ENCODE measurements around the gene LSM14B.

The LSM14B gene

DNA sequence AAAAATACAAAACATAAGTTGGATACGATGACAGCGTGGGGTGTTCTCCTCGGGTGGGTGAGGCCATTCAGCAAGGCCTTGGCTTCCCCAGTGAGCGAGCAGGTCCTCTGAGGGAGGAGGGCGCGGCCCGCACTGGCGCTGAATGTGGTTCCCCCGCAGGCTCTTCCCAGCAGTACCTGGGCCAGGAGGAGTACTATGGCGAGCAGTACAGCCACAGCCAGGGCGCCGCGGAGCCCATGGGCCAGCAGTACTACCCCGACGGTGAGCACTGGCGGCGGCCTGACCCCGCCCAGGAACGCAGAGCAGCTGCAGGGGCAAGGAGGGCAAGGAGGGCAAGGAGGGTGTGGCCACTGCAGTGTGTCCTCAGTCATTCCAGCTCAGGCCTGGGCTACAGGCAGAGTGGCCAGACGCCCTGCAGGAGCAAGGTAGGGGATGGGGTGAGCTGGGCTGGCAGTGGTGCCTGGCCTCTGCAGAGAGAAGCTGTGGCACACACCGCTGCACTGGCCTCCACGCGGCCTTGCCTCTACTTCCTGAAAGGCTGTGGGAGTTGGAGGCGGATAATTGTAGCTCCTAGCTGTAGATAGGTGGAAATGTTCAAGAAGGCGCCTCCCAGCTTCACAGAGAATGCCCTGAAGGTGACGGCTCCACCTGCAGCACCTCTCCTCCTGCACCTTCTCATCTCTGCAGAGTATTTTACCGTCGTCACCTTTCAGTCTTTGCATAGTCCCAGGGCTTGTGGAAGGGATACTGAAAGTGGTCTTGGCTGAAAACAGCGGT, 41.9 kb downstream of the LSM14B start:
- DNase-seq (ENCODE audit: low read depth): no peak

DNA sequence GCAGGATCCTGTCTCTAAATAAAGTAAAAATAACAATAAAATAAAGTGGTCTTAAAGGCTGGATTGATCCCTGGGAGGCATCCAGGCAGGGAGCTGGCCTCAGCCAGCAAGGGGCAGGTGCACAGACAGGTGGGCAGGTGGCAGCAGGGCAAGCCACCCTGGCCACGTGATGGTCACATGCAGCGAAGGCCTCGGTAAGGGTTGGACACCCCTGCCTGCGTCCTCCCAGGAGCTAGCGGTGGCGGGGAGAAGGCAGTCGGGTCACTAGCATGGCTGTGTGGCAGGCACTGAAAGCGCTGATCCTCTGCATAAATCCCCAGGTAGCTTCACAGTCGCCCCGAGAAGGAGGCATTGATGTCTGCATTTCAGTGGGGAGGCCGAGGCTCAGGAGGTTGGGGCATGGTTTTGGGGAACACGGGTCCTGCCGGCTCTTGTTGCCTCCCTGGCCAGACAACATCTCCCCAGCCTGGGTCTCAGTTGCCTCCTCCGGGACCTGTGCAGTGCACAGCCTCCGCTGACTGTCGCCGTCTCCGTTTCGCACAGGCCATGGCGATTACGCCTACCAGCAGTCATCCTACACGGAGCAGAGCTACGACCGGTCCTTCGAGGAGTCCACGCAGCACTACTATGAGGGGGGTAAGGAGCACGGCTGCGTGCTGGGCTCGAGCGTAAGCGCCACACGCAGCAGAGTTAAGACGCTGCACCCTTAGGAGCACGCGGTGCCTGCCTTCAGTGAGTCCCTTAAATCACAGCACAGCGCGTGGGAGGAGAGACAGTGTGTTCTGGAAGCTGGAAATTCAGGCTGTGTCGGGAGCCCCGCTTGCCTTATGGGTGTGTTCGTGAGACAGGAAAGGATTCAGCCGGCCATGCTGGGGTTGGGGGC, 42.8 kb downstream of the LSM14B start:
- DNase-seq (ENCODE audit: low read depth): no peak

DNA sequence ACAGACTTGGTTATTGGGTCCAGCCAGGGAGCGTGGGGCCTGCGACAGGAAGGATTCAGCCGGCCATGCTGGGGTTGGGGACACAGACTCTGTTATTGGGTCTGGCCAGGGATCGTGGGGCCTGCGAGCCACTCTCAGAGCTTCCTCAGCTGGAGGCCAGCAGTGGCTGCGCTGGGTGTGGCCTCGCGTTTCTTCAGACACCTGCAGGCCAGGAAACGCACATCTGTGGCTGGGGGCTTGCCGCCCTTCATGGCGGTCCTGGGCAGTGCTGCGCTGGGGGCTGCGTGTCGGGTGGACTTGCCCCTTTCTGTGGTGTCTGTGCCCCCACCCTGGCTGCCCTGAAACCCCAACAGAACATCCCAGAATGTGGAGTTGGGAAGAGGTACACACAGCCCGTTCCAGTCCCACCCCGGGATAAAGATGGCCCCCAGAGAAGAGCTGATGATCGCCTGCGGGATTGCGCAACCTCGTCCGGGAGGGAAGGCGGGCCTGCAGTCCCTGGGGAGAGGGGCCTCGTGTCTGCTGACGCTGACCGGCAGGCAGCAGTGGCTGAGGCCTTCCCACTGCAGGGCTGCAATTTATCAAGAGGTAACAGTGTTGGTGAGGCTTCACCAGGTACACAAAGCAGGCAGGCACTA, 43.6 kb downstream of the LSM14B start:
- DNase-seq (ENCODE audit: low read depth): no peak

DNA sequence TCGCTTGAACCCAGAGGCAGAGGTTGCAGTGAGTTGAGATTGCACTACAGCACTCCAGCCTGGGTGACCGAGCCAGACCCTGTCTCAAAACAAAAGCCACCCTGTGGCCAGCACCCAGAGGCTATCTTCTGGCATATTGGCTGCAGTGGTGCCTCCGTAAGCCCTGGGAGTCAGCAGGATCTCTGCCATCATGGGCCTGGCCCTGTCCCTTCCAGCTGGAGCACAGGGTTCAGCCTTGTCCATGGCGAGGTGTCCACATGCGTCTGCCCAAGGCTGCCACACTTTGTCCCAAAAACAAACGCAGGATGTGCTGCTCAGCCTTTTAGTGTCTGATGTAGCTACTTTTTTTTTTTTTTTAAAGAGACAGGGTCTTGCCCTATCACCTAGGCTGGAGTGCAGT, 45.2 kb downstream of the LSM14B start:
- no peak for DNase-seq (ENCODE audit: low read depth)

DNA sequence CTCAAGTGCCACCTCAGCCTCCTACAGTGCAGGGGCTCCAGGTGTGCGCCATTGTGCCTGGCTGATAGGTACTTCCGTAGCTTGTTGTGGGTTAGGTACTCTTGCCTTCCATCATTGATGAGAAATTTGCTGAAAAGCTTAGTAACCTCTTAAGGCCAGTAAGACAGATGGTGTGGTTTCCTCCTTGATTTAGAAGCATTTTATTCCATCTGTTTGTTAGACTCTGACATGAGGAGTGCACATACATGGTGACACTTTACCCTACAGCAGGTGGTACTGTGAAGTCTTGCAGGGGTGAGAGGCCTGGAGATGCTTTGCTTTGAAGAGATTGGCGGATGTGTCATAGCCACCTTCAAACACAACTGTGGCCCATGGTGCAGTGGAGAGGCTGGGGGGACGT, 45.8 kb downstream of the LSM14B start:
- DNase-seq (ENCODE audit: low read depth): no peak

DNA sequence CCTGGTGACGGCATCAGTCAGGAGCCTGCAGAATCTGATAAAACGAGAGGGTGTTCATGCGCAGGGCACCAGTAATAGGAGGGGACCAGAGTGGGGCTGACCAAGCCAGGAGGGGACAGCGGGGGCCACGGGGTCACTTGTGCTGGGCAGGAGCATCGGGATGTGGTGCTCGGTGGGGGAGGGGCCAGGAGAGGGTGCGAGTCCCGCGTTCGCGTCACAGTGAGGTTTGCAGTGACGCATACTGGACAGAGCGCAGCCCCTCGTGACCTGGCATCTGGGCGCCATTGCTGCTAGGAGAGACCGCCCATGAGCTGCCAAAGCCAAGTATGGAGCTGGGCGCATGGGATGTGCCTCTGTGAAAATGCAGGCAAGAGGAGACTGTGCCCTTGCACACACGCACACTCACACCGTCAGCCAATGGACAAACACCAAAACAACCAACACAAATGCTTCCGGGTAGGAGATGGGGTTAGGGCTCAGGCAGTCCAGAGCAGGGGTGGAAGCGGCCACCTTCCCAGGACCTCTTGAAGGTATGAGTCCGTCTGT, 46.7 kb downstream of the LSM14B start:
- DNase-seq (ENCODE audit: low read depth): no peak

DNA sequence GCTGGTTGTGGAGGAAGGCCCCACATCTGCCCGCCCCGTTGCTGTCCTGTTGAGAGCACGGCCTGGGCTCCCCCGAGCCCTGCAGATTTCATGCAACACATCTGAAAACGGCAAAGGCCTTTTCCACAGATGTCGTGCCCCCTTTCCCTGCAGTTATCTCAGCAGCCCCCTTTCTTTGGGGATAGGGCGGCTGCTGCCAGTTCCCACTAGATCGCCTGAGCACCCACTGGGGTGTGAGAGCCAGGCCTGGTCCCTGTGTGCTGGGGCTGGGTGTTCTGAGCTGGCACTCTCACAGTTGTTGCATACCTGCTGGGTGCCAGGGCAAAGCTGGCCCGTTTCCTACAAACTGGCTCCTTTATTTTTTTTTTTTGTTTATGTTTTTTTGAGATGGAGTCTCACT, 48.3 kb downstream of the LSM14B start:
- DNase-seq (ENCODE audit: low read depth): no peak

DNA sequence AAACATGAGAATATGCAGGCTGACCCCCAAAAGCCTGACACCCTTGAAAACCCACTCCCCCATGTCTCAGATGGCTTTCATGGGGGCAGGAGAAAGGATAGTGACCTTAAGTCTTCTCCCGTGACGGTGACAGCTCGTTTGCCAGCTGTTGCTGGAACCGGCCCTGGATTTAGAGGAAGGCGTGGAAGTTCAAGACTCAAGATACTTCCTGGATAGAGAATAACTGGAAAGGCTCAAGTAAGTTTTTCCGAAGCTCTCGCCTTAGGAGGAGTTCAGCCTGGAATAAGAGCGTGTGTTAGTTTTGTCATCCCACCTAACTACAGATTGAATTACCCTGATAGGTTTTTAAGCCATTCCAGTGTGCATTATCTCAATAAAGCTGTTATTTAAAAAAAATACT, 49.0 kb downstream of the LSM14B start:
- DNase-seq (ENCODE audit: low read depth): no peak

DNA sequence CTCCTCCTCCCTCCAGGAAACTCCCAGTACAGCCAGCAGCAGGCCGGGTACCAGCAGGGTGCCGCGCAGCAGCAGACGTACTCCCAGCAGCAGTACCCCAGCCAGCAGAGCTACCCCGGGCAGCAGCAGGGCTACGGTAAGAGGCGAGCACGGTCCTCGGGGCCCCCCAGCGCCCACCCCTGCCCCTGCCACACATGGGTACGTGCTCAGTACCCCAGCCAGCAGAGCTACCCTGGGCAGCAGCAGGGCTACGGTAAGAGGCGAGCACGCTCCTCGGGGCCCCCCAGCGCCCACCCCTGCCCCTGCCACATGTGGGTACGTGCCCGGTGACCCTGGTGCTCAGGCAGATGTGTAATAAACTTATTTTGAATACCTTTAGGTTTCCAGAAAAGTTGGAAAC, 50.4 kb downstream of the LSM14B start:
- no peak for DNase-seq (ENCODE audit: low read depth)

DNA sequence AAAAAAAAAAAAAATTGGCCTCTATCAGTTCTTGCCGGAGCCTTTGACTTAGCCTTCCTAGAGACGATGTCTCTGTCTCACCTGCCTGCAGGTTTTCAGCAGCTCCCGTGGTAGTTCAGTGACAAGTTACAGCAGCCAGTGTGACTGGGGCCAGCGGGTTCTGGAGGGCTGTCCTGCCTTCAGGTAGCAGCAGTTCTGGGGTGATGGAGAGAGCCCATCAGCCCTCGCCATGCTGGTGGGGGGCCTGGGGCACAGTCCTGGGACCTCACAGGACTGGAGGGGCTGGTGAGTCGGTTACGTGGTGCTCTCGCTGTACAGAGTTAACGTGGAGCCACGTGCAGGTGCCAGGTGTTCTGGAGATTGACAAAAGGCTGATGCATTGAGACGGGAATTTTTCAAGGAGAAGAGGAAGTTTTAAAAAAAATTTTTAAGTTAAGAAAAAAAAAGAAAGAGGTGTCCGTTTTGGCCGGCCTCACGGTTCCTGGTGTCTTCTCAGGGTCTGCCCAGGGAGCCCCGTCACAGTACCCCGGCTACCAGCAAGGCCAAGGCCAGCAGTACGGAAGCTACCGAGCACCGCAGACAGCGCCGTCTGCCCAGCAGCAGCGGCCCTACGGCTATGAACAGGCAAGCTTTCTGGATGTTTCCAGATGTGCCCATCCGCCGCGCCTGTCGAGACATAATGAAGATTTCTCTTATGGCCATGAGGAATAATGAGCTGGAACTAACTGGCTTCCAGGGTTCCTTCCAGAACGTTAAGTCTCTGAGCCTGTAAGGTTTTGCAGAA, 51.9 kb downstream of the LSM14B start:
- DNase-seq (ENCODE audit: low read depth): no peak

DNA sequence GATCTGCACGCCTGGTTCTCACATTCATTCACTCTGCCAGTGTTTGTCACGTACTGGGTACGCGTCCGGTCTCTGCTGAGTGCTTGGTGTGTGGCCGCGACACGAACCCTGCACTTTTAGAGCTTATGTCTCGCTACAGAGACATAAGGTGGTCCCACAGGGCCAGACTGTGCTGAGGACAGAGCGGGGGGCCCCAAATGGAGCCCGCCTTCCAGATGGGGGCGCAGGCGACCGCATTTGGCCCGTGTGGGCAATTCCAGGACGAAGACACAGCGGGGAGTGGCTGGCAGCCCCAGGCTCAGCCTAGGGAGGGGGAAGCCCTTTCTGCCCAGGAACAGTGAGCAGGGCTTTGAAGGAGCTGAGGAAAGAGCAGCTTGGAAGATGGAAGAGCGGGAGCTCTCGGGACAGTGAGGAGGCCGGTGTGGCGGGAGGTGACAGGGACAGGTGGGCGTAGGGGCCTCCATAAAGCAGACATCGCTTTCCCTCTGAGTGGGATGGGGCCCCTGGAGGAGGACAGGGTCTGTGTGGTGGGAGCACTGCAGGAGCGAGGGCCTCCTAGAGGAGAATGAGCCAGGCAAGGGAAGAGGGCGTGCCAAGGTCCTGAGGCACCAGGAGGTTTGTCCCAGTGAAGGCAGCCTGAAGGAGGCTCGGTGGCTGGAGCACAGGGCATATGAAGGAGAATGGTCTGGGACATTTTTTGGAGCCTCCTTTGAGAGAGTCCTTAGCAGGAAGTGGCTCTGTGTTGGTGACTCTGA, 52.8 kb downstream of the LSM14B start:
- no peak for DNase-seq (ENCODE audit: low read depth)

DNA sequence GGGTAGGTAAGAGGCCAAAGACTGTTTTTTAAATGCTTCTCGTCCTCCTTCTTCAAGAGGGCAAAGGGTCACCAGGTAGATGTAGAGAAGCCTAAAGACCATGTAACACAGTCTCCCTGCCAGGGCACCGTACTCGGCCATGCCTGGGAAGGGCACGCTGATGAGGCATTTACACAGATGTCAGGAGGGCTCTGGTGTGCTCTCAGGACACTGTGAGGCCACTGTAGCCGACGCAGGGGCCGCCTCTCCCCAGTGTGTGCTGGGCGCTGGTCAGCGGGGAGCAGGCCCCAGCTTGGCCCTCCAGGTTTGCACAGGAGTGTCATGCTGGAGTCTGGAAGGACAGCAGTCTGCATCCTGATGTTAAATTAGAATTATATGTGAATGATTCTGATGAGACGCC, 53.4 kb downstream of the LSM14B start:
- DNase-seq (ENCODE audit: low read depth): no peak

DNA sequence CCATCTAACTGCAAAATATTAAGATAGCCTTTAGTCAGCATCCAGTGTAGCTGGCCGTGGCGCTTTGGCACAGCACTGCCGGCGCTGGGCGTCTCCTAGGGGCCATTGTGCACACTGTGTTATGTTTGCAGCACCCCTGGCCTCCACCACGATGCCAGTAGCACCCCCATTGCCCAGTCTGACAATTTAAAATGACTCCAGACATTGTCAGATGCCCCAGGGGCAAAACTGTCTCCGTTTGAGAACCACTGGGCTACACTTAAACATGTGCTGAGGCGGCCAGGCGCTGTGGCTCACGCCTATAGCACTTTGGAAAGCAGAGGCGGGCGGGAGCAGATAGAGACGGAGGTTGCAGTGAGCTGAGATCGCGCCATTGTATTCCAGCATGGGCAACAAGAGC, 54.6 kb downstream of the LSM14B start:
- no peak for DNase-seq (ENCODE audit: low read depth)

DNA sequence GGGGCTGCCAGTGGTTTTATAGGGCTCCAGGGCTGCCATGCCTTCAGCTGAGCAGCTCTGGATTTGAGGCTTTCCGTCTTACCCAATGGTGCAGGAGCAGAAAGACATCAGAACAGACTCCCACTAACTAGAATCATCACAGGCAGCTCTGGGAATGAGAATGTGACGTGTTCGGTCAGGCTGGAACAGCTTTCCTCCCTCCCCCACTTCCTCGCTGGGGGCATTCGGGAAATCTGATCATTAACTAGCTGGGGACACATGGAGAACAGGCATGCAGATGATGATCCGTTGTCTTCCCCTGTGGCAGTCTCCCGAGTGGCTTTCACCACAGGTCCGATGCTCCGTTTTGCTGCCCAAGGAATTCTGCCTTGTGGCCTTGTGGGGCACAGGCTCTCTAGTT, 55.0 kb downstream of the LSM14B start:
- no peak for DNase-seq (ENCODE audit: low read depth)

DNA sequence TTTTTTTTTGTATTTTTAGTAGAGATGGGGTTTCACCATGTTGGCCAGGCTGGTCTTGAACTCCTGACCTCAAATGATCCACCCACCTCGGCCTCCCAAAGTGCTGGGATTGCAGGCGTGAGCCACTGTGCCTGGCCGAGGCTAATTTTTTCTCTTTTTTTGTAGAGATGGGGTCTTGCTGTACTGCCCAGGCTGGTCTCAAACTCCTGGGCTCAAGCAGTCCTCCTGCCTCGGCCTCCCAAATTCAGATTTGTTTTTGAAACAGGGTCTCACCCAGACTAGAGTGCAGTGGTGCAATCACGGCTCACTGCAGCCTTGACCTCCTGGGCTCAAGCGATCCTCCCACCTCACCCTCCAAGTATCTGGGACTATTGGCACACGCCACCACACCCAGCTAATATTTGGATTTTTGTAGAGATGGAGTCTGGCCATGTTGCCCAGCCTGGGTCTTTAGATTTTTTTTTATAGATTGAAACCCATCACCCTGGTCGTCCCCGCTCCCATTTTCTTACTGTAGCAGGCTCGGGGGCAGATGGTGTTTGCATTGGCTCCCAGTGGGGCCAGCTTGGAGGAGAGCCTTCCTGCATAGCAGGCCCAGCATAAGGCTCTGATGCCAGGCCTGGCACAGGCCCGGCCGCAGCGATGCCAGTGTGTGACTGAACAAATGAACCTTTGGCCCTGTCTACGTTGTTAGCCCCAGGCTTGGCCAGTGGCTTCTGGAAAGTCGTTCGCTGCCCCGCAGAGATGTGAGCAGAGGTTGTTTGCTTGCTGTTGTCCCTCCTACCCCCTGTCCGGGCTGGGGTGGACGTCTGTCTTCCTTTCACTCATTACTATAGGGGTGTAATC, 56.3 kb downstream of the LSM14B start:
- DNase-seq (ENCODE audit: low read depth): no peak

DNA sequence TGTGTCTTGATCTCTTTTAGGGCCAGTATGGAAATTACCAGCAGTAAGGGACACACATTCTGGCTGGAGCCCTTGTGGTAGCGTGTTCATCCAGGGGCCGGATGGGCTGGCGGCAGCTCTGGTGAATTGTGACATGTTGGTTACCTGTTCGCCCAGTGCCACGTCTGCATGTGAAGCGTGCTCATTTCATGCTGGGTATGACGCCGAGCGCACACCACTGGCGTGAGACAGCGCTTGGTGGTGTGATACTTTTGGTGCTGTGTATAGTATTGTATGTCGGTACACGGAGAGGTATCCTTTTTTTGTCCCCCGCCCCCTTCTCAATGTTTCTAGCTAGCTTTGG, 56.9 kb downstream of the LSM14B start:
- DNase-seq (ENCODE audit: low read depth): no peak

DNA sequence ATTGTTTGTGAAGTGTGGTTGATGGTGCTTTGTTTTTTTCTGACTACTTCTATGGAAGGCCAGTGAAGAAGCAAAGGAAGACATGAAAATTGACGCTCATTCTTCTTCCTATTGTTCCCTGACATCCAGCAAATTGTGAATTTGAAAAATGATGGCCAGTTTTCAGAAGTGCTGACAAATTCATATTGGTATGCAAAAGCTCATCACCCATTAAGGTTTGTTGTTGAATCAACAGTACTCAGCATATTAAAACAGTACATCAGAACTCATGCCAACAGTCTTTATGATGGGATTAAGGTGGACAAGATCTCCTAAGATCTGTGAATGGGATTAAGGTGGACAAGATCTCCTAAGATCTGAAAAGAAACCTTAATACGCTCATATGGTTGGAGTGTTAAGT, 59.5 kb downstream of the LSM14B start:
- no peak for DNase-seq (ENCODE audit: low read depth)

DNA sequence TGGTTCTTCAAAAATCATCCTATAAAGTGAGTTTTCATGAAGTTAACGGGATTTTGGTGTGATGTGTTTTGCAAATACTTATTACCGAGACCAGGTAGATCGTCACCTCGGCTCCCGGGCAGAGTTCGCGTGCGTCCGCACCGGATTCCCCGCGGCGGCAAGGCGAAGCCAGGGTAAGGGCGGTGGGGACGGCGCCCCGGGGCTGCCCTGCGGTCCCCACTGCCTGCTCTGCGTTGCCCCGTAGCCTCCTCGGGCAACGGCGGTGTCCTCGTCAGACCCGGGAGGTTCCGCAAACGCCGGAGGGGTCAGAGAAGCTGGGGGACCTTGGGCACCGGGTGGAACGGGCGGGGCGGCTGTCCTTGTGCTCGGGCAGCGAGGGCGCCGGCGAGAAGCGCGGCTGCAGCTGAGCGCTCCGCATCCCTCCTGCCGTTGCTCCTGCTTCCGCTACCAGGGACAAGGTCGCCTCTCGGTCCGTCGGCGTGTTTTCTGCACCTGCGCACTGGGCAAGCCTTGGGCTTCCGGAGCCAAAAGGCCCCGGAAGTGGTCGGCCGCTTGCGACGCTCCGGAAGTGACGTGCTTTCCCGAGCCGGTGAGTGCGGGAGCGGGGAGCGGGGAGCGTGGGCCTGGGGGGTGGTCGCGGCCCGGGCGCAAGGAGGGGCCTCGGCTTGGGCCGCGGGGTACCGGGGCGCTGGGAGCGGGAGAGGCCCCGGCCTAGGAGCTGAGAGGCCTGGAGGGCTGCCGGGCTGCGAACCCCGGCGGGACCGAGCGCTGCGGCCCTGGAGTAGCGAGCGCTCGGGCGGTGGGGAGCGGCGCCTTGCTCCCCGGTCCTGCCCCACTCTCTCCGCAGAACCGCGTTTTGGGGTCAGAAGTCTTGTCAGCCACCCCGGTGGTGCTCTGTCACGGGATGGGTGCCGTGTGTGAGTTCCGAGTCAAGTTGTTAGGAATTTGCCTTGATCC, 60.5 kb downstream of the LSM14B start, which contains the start of gene MTG2:
Gene MTG2, plus strand, starts transcription at position 560 of the 957 bp plus-strand sequence. CDS start 10,393 bp downstream, outside the sequence.
- DNase-seq (ENCODE audit: low read depth): peak; percentile 89
